Motor neuron (in vitro differentiated cells): Measurements from ENCODE around the gene NLRX1. TPM values are rescaled to one million over a fixed set of nuclear protein-coding genes. Genes with fewer than 3 reads are reported as not detected.
A peak's percentile ranks its signal among the peaks of the same experiment; 100 is the strongest.

Source experiments
- ATAC-seq, 8 experiments: fragments of 200-7000 bp; cut with Tn5 transposase; replicated peaks in 6 of 8; 2 replicates each; pipeline ENCODE4 v1.8.0; 2021; ENCODE audit warnings: mild to moderate bottlenecking in 8 of 8, moderate library complexity in 8 of 8
- H3K27ac ChIP-seq, 2 donors: fragments of 250-450 bp; sonication (Bioruptor Pico); 2 replicates each; pipeline ENCODE4 v1.9.0; 2021; ENCODE audit warnings: antibody characterized with exemption in 2 of 2, mild to moderate bottlenecking in 2 of 2, moderate library complexity in 1 of 2
- H3K4me1 ChIP-seq, 2 donors: fragments of 250-450 bp; sonication (Bioruptor Pico); replicated peaks in 1 of 2; 2 replicates each; pipeline ENCODE4 v1.6.1; 2021; ENCODE audit warnings: antibody characterized with exemption in 2 of 2, mild to moderate bottlenecking in 2 of 2, moderate library complexity in 1 of 2
- H3K4me3 ChIP-seq, 5 donors: fragments of 250-450 bp; sonication (Bioruptor Pico); 2 replicates each; pipeline ENCODE4 v1.9.0; 2021; ENCODE audit warnings: antibody characterized with exemption in 5 of 5, mild to moderate bottlenecking in 5 of 5, moderate library complexity in 4 of 5
- WGBS, 10 experiments: fragments of 450-650 bp; shearing (Covaris generic); methylation state at CpG; one replicate each; pipeline ENCODE4 v1.0.0; 2022; 5-methylcytosine and 5-hydroxymethylcytosine counted together
- in situ Hi-C, 9 experiments: fragments of 400-800 bp; cut with MboI; loops; one replicate each; pipeline ENCODE4 v1.15.0; 2021; ENCODE audit warnings: low sequenced_read_pairs in 9 of 9, low pct_unique_long_range_greater_than_20kb in 2 of 9; ENCODE audit not compliant: unreplicated experiment in 9 of 9
- total RNA-seq, 8 experiments: library from RNA; unstranded; fragments of 300-600 nt; gene quantifications; 2 replicates each; pipeline versions ENCODE4 v1.2.3 to v1.2.4, GENCODE V29; 2022

The NLRX1 gene
- total RNA-seq, 8 experiments from 2014 or later: 0.65 to 16.3 (median 2.3) TPM

- in situ Hi-C loops: no loop called here
- no peak for ATAC-seq
- no peak overlapping the region for H3K27ac ChIP-seq
Measured at GRCh38 chr11:119145551-119145950, 23.0 kb upstream of the NLRX1 start.

GRCh38 chr11:119147604-119148333 is 20.8 kb upstream of the NLRX1 start:
- no peak for ATAC-seq
- in situ Hi-C loops: no loop called here
- WGBS, 10 experiments: 46 to 100% (median 54%) methylated on average over 1 to 3 of the region's 6 CpGs; no CpG with 5 or more reads in 2 of the 10 experiments
- Histone ChIP-seq H3K4me3 (no peak overlapping the region), H3K4me1 (peaks cover 9 to 12% of the 10 kb centered on the region in 2 donors), H3K27ac (no peak overlapping the region)

More at GRCh38 chr11:119145551-119145950, 23.0 kb upstream of the NLRX1 start:
- no peak overlapping the region for H3K4me3 ChIP-seq
- H3K4me1 ChIP-seq: peaks cover 9 to 12% of the 10 kb centered on the region in 2 donors
- 0 to 90% (median 63%) methylated on average over 1 to 3 of the region's 3 CpGs; no CpG with 5 or more reads in 4 of the 10 experiments for WGBS, 10 experiments

GRCh38 chr11:119148720-119149017 is 19.9 kb upstream of the NLRX1 start:
- ATAC-seq: no peak
- in situ Hi-C loops: no loop called here
- peak overlapping the region; percentile 44 to 66 (median 52) for H3K4me3 ChIP-seq
- 0% methylated on average over 1 of the region's 16 CpGs; no CpG with 5 or more reads in 8 of the 10 experiments for WGBS, 10 experiments
- H3K4me1 ChIP-seq: peaks cover 9 to 12% of the 10 kb centered on the region in 2 donors
- no peak overlapping the region for H3K27ac ChIP-seq

- ATAC-seq: peak; percentile 44 to 87 (median 78)
- in situ Hi-C loops: no loop called here
- H3K27ac ChIP-seq: peak within 1 kb of the TSS; percentile 13 to 35
- WGBS, 10 experiments: 0% methylated on average over 2 to 7 of the region's 73 CpGs; no CpG with 5 or more reads in 8 of the 10 experiments
- H3K4me1 ChIP-seq: peaks cover 9 to 12% of the 10 kb centered on the region in 2 donors
- H3K4me3 ChIP-seq: peak within 1 kb of the TSS; percentile 44 to 66 (median 52)
Measured at GRCh38 chr11:119149018-119149785, 19.3 kb upstream of the NLRX1 start, which contains the start of gene ABCG4. Gene ABCG4, plus strand, starts transcription at chr11:119149052. Its CDS starts 914 bp downstream, at chr11:119149966.

- in situ Hi-C loops: no loop called here
- peak in 4 of 8 experiments; percentile 11 to 33 (median 26) for ATAC-seq
- H3K27ac ChIP-seq: peak overlapping the region in 1 of 2 donors; percentile 35
- H3K4me1 ChIP-seq: peaks cover 9 to 12% of the 10 kb centered on the region in 2 donors
- WGBS, 10 experiments: no CpG with 5 or more reads among the region's 33 CpGs
- H3K4me3 ChIP-seq: peak overlapping the region; percentile 44 to 66 (median 52)
Measured at GRCh38 chr11:119149786-119150275, 18.7 kb upstream of the NLRX1 start.

GRCh38 chr11:119152043-119152442 is 16.5 kb upstream of the NLRX1 start:
- Histone ChIP-seq H3K27ac (no peak overlapping the region), H3K4me1 (peaks cover 8 to 9% of the 10 kb centered on the region in 2 donors), H3K4me3 (no peak overlapping the region)
- ATAC-seq: no peak
- in situ Hi-C loops: no loop called here
- 30 to 72% (median 66%) methylated on average over 1 to 5 of the region's 9 CpGs; no CpG with 5 or more reads in 3 of the 10 experiments for WGBS, 10 experiments

GRCh38 chr11:119152604-119153003 is 15.9 kb upstream of the NLRX1 start:
- 66 to 94% (median 80%) methylated on average over 3 to 4 of the region's 4 CpGs; no CpG with 5 or more reads in 1 of the 10 experiments for WGBS, 10 experiments
- Histone ChIP-seq H3K4me1 (peaks cover 8 to 9% of the 10 kb centered on the region in 2 donors), H3K4me3 (no peak overlapping the region), H3K27ac (no peak overlapping the region)
- ATAC-seq: no peak
- in situ Hi-C loops: no loop called here

GRCh38 chr11:119153049-119153818 is 15.3 kb upstream of the NLRX1 start:
- WGBS, 10 experiments: 33 to 100% (median 70%) methylated on average over 1 to 6 of the region's 9 CpGs; no CpG with 5 or more reads in 4 of the 10 experiments
- peak in 1 of 8 experiments; percentile 20 for ATAC-seq
- in situ Hi-C loops: no loop called here
- Histone ChIP-seq H3K4me3 (no peak overlapping the region), H3K4me1 (peaks cover 8 to 9% of the 10 kb centered on the region in 2 donors), H3K27ac (no peak overlapping the region)

- Histone ChIP-seq H3K27ac (no peak overlapping the region), H3K4me1 (peaks cover 6% of the 10 kb centered on the region in 2 donors), H3K4me3 (no peak overlapping the region)
- in situ Hi-C loops: no loop called here
- 89% methylated on average over 4 of the region's 6 CpGs; no CpG with 5 or more reads in 9 of the 10 experiments for WGBS, 10 experiments
- ATAC-seq: no peak
Measured at GRCh38 chr11:119154178-119154577, 14.3 kb upstream of the NLRX1 start.

- 0 to 43% (median 35%) methylated on average over 1 to 5 of the region's 8 CpGs; no CpG with 5 or more reads in 3 of the 10 experiments for WGBS, 10 experiments
- no peak overlapping the region for H3K4me3 ChIP-seq
- H3K4me1 ChIP-seq: no peaks in the 10 kb centered on the region
- in situ Hi-C loops: no loop called here
- H3K27ac ChIP-seq: no peak overlapping the region
- ATAC-seq: peak in 2 of 8 experiments; percentile 29 to 79
Measured at GRCh38 chr11:119155733-119156492, 12.6 kb upstream of the NLRX1 start.

GRCh38 chr11:119156496-119156895 is 12.0 kb upstream of the NLRX1 start:
- WGBS, 10 experiments: 62 to 100% (median 81%) methylated on average over 1 to 6 of the region's 10 CpGs; no CpG with 5 or more reads in 6 of the 10 experiments
- no peaks in the 10 kb centered on the region for H3K4me1 ChIP-seq
- no peak for ATAC-seq
- no peak overlapping the region for H3K27ac ChIP-seq
- H3K4me3 ChIP-seq: no peak overlapping the region
- in situ Hi-C loops: no loop called here

GRCh38 chr11:119157063-119157462 is 11.5 kb upstream of the NLRX1 start:
- in situ Hi-C loops: no loop called here
- Histone ChIP-seq H3K4me1 (no peaks in the 10 kb centered on the region), H3K4me3 (no peak overlapping the region), H3K27ac (no peak overlapping the region)
- no peak for ATAC-seq
- WGBS, 10 experiments: 20 to 80% (median 70%) methylated on average over 1 to 2 of the region's 3 CpGs; no CpG with 5 or more reads in 3 of the 10 experiments
